HL-60/S4 (cell line): Measurements from ENCODE around the gene SMYD4.
"Not testable (repeated sequence)": the region's sequence is repeated elsewhere in the genome, so short reads cannot be mapped to it uniquely, and the experiment has no call there.

Source experiments
- in situ Hi-C: fragments of 300-500 bp; cut with MboI; formaldehyde crosslinking; loops from 2 replicates; pipeline ENCODE4 v1.14.3; 2022; ENCODE audit warnings: low sequenced_read_pairs

Gene SMYD4

DNA sequence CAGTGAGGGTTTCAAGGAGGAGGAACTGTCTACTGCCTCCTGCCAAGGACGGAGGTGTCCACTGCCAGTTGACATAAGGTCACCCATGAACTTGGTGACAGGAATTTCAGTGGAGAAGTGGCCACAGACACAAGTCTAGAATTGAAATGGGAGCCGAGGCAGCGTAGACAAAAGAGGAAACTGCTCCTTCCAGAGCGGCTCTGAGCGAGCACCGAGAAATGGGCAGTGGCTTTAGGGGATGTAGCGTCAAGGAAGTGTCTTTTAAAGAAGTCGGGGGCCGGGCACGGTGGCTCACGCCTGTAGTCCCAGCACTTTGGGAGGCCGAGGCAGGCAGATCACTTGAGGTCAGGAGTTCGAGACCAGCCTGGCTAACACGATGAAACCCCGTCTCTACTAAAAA is 70.9 kb downstream of the SMYD4 start:
- in situ Hi-C loops: no loop called here

DNA sequence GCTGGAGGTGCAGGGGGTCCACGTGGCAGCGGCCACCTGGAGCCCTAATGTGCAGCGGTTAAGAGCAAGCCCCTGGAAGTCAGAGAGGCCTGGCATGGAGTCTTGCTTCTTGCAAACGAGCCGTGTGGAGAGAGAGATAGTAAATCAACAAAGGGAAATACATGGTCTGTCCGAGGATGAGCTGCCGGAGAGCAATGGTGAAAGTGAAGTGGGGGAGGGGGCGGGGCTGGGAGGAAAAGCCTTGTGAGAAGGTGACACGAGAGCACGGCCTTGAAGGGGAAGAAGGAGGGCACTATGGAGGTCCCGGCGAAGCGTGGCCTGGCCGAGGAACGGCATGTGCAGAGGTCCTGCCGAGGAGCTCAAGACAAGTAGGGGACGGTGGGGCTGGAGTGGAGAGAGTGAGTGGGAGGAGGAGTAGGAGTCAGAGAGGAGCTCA is 73.9 kb downstream of the SMYD4 start:
- in situ Hi-C loops: no loop called here

GRCh38 chr17:1755252-1755826 is 74.4 kb downstream of the SMYD4 start:
- in situ Hi-C loops: no loop called here

GRCh38 chr17:1754430-1755112 is 75.1 kb downstream of the SMYD4 start:
- in situ Hi-C loops: no loop called here

GRCh38 chr17:1753767-1754429 is 75.8 kb downstream of the SMYD4 start:
- in situ Hi-C loops: no loop called here

DNA sequence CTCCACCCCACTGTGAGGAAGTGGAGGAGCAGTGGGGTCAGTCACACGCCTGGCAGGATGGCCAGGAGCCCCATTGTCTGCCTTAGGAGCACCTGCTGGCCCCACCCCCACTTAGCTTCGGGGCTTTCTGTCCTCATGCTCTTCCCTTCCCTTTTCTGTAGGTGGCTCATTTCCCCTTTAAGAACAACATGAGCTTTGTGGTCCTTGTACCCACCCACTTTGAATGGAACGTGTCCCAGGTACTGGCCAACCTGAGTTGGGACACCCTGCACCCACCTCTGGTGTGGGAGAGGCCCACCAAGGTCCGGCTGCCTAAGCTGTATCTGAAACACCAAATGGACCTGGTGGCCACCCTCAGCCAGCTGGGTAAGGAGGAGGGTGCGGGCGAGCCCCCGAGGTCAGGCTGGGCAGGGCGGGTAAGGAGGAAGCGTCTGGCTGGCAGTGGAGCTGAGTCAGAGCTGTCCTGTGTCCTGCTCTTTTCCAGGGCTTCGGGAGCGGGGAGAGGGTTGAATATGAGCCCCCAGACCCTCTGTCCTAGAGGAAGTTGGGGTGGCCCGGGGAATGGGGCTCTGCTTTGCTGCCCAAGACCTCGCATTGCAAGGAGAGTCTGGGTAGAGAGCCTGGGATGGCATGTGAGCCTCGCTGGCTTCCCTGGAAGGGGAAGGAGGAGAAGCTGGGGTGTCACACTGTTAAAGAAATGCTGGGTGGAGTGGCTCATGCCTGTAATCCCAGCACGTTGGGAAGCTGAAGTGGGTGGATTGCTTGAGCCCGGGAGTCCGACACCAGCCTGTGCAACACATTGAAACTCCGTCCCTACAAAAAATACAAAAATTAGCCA is 77.1 kb downstream of the SMYD4 start:
- in situ Hi-C loops: no loop called here

GRCh38 chr17:1750628-1751027 is 79.1 kb downstream of the SMYD4 start:
- in situ Hi-C loops: no loop called here

GRCh38 chr17:1746975-1747543 is 82.6 kb downstream of the SMYD4 start:
- in situ Hi-C loops: no loop called here

GRCh38 chr17:1745513-1746020 is 84.1 kb downstream of the SMYD4 start:
- in situ Hi-C loops: no loop called here

- in situ Hi-C loops: no loop called here
Observed at GRCh38 chr17:1744551-1745512, 84.9 kb downstream of the SMYD4 start.

DNA sequence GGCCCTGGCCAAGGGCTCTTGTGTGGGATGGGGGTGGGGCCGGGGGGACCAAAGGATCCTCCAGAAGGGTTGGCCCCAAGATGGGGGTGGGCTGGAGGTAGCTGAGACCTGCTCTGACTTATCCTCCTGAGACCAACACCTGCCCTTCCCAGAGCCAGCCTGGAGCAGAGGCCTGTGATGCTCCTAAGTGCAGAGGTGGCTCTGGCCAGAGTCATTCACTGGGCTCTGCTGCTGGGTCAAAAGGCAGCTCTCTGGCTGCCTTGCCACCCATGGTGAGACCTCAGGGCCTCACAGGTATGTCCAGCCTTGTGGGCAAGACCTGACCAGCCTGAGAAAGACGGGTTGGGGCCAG is 86.6 kb downstream of the SMYD4 start:
- in situ Hi-C loops: no loop called here

GRCh38 chr17:1742371-1743087 is 87.2 kb downstream of the SMYD4 start, which contains the start of gene SERPINF2:
Gene SERPINF2 (plus strand): TSS chr17:1742871. CDS start chr17:1744996, 2,125 bp downstream.
- in situ Hi-C loops: no loop called here

DNA sequence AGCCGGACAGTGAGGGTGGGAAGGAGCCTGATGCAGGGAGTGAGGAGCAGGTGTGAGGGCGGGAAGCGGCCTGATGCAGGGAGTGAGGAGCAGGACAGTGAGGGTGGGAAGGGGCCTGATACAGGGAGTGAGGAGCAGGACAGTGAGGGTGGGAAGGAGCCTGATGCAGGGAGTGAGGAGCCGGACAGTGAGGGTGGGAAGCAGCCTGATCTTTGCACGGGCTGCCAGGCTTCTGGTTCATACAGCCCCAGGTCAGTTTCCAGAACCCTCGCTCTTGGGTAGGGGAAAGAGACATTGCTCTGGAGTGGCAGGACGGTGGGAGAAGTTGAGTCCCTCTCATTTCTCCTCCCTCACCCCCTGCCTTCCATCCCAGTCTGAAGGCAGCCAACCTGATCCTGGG is 87.8 kb downstream of the SMYD4 start:
- in situ Hi-C loops: not testable (repeated sequence)

DNA sequence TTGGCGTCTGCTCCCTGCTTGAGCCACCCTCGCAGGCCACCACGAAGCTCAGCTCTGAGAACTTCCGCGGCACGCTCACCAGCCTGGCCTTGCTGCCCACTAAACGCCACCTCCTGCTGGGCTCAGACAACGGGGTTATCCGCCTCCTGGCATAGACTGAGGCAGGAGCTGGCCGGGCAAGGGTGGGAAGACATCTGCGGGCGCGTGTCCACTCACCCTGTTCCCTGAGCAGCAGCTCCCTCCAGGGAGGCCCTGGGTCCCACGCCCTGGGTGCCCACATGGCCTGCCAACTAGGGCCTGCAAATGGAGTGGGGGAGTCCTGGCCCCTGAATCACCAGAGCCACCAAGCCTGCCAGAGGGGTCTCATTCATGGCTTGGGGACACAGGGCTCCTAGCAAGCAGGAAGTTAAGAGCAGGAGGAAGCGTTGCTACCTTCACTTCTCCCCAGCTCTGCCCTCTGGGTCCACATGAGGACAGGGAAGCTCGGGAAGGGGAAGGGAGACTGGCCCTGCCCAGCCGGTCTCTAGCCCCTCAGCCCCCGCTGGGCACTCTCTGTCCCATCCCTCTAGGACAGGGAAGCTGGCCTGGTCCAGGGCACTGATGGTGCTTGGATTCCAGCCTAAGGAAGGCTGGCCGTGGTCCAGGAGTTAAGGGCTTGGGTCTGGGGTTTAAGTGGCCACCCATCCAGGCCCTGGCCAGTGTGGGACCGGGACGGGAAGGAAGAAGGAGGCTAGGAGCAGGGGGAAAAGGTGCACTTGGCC is 92.0 kb downstream of the SMYD4 start:
- in situ Hi-C loops: no loop called here

- in situ Hi-C loops: no loop called here
Observed at GRCh38 chr17:1736348-1737281, 93.1 kb downstream of the SMYD4 start.

GRCh38 chr17:1735834-1736347 is 93.8 kb downstream of the SMYD4 start:
- in situ Hi-C loops: no loop called here

DNA sequence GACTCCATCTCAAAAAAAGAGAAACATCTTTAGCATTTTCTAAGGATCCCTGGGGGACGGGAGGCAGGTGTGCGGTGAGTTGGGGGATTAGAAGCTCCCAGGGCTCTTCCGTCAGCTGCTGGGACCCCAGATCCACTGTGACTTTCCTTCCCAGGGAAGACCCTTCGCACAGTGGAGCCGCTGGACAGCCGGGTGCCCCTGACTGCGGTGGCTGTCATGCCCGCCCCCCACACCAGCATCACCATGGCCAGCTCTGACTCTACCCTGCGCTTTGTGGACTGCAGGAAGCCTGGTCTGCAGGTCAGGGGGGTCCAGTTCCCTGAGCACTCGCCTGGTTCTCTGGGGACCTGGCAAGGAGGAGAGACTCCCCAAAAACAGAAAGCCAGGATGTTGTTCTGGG is 94.3 kb downstream of the SMYD4 start:
- in situ Hi-C loops: no loop called here
